ENCODE data around the gene SGO1. TPM values are rescaled to one million over a fixed set of nuclear protein-coding genes. Genes with fewer than 3 reads are reported as not detected.
A peak's percentile ranks its signal among the peaks of the same experiment; 100 is the strongest.

Gene SGO1
- 10 to 100 TPM; 25.6 to 26.5 TPM for total RNA-seq

DNA sequence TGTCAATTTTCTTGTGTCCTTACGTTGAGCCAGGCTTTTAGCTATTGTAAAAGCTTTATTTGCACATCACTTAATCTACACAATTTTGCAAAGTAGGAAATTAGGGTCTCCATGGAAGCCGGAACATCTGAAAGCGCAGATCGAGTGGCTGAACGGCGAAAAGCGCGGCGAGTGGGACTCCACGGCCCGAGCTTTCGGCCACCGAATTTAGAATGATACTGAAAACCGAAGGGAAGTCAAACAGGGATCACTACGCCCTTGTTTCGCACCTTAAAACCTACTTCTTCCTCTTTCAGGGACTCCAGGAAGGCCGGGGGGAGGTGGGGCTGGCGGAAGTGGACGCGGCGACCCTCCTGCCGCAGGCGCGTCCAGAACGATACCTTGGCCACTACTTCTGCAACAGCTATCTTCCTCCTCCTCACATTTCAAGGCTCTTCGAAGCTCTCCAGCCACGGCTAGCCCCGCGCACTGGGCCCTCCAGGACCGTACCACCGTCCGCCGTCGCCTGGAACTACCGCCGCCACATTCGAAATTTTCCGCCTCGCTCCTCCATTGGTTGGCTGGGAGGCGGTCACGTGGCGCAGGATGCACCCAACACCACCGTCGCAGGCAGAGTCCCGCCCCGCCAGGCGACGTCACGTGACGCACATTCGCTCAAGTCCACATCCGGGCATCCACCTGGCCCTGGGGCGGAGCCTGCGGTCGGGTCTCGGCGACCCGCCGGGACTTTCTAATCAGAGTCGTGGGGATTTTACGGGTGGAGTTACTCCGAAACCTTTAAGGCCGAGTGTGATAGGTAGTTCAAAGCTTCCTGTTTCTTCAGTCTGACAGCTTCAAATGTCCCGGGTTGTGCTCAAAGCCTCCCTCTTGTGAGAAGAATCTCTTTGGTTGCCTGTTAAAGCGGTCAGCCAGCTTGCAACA lies at the start of gene SGO1:
Gene SGO1 (minus strand): TSS at position 528 of the 921 bp plus-strand sequence. CDS start 2,179 bp downstream, outside the sequence.
- intact Hi-C loops (cut with micrococcal nuclease): loop anchor here (5.0 kb wide), 2 partner anchors 144 to 239 kb away; partner anchors contain the start of genes KAT2B and RAB5A
- TF ChIP-seq, protein P1, sequence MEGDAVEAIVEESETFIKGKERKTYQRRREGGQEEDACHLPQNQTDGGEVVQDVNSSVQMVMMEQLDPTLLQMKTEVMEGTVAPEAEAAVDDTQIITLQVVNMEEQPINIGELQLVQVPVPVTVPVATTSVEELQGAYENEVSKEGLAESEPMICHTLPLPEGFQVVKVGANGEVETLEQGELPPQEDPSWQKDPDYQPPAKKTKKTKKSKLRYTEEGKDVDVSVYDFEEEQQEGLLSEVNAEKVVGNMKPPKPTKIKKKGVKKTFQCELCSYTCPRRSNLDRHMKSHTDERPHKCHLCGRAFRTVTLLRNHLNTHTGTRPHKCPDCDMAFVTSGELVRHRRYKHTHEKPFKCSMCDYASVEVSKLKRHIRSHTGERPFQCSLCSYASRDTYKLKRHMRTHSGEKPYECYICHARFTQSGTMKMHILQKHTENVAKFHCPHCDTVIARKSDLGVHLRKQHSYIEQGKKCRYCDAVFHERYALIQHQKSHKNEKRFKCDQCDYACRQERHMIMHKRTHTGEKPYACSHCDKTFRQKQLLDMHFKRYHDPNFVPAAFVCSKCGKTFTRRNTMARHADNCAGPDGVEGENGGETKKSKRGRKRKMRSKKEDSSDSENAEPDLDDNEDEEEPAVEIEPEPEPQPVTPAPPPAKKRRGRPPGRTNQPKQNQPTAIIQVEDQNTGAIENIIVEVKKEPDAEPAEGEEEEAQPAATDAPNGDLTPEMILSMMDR (IDR thresholded peaks at IDR 0.05): no peak
- CTCF ChIA-PET: interaction anchor here (1.1 to 1.9 kb wide), 2 partner anchors 144 to 300 kb away, joined by 4 to 6 read pairs; no protein-coding TSS in a partner anchor
- no peaks in the 10 kb centered on the region for H3K27me3 Mint-ChIP-seq
- ATAC-seq (peak; percentile 96), DNase-seq (peak; percentile 100)
- H3K27ac Mint-ChIP-seq: no peak within 1 kb of the TSS
- H3K36me3 Mint-ChIP-seq (ENCODE audit: low read depth): peaks cover 16% of the 10 kb centered on the region
- peaks cover 5% of the 10 kb centered on the region for H3K4me1 Mint-ChIP-seq (ENCODE audit: low read depth)
- POLR2A ChIA-PET: interaction anchor here (0.6 to 2.0 kb wide), 10 partner anchors 15 to 255 kb away, joined by 3 to 11 read pairs (median 3); partner anchors contain the start of gene KAT2B
- H3K4me3 Mint-ChIP-seq: no peak within 1 kb of the TSS
- H3K9me3 Mint-ChIP-seq: no peaks in the 10 kb centered on the region

- no peaks in the 10 kb centered on the region for H3K27me3 Mint-ChIP-seq
- POLR2A ChIA-PET: no interaction called here
- H3K4me3 Mint-ChIP-seq: no peak overlapping the region
- no peaks in the 10 kb centered on the region for H3K9me3 Mint-ChIP-seq
- DNase-seq (no peak), ATAC-seq (no peak)
- H3K4me1 Mint-ChIP-seq (ENCODE audit: low read depth): no peaks in the 10 kb centered on the region
- no peak overlapping the region for H3K27ac Mint-ChIP-seq
- TF ChIP-seq, protein P1 (IDR thresholded peaks at IDR 0.05): no peak
- CTCF ChIA-PET: no interaction called here
- no peaks in the 10 kb centered on the region for H3K36me3 Mint-ChIP-seq (ENCODE audit: low read depth)
- intact Hi-C loops (cut with micrococcal nuclease): no loop called here
These were observed 49.8 kb upstream of the SGO1 start for GRCh38 chr3:20235796-20236195.

DNA sequence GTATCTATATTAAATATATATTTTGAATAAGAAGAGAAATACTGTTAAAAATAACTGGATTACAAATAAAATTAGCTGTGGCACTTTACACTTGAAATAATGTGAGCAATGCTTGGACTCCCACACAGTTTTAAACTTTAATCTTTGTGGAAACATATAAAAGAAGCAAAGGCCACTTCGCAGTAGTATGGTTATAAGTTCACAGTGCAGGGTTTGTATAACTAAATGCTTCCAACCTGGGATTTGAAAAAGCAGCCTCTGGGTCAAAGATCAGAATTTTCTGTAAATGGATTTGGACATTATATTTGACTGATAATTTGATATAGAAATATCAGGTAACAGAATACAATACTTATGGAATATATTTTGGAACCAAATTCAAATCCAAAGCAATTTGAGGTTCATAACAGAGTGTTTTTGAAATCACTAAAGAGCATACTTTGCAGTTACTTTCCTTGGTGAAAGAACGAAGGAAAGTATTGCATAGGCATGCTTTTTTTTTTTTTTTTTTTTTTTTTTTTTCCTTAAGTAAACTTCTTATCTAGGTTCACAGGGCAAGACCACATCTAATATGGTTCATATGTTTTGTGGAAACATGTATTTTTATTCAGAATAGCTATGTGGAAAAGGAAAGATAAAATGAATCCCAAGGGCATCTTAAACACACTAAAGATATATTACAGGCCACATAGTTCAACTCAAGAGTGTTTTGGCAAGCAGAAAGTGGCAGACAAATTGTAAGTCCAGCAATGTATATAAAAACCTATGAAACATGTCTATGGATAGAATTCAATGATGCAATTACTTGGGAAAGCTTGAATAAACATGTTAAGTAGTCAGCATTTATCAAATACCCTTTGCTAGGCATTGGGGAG lies 47.1 kb upstream of the SGO1 start:
- POLR2A ChIA-PET: no interaction called here
- no peaks in the 10 kb centered on the region for H3K9me3 Mint-ChIP-seq
- H3K4me1 Mint-ChIP-seq (ENCODE audit: low read depth): no peaks in the 10 kb centered on the region
- ATAC-seq: no peak
- no peaks in the 10 kb centered on the region for H3K36me3 Mint-ChIP-seq (ENCODE audit: low read depth)
- no peaks in the 10 kb centered on the region for H3K27me3 Mint-ChIP-seq
- intact Hi-C loops (cut with micrococcal nuclease): no loop called here
- H3K4me3 Mint-ChIP-seq: no peak overlapping the region
- H3K27ac Mint-ChIP-seq: no peak overlapping the region
- TF ChIP-seq, protein P1 (IDR thresholded peaks at IDR 0.05): no peak
- CTCF ChIA-PET: no interaction called here
- DNase-seq: no peak

DNA sequence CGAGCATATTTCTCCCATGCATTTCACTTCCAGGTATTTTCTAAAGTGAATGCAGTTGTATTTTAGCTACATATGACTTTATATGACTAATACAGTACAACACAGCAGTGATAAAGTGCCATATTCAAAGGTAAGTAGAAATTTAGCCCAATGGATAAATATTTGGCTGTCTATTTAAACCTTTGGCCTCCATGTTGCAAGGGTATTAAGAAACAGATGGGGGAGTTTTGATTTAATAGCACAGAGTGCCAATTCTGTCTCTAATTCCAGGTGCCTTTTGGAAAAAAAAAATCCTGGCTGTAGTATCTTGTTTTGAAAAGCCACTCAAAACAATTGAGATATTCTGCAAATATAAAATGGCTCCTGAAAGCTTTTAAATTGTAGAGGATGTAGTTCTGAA lies 44.9 kb upstream of the SGO1 start:
- POLR2A ChIA-PET: no interaction called here
- ATAC-seq (no peak), DNase-seq (no peak)
- intact Hi-C loops (cut with micrococcal nuclease): no loop called here
- H3K27ac Mint-ChIP-seq: no peak overlapping the region
- no peaks in the 10 kb centered on the region for H3K9me3 Mint-ChIP-seq
- no peaks in the 10 kb centered on the region for H3K36me3 Mint-ChIP-seq (ENCODE audit: low read depth)
- CTCF ChIA-PET: no interaction called here
- no peaks in the 10 kb centered on the region for H3K27me3 Mint-ChIP-seq
- no peaks in the 10 kb centered on the region for H3K4me1 Mint-ChIP-seq (ENCODE audit: low read depth)
- H3K4me3 Mint-ChIP-seq: no peak overlapping the region
- TF ChIP-seq, protein P1 (IDR thresholded peaks at IDR 0.05): no peak

All from activated CD8-positive, alpha-beta T cell treated with anti-CD3 and anti-CD28 coated beads for 36 hours (primary cell).